PFSK-1 (cell line): ENCODE data around the gene TAGLN.

Experiments used
- FOXP2 ChIP-seq: optimal IDR thresholded peaks from 2 replicates; pipeline ENCODE3; 2011; ENCODE audit warnings: borderline replicate concordance, control low read depth, inconsistent platforms; ENCODE audit not compliant: insufficient read depth; ENCODE audit errors: extremely low read length, extremely low read depth
- POLR2AphosphoS5 ChIP-seq: IDR thresholded peaks from 2 replicates; pipeline ENCODE4 v1.6.1; 2012; ENCODE audit warnings: low read depth, mild to moderate bottlenecking, control low read depth, low read length, moderate library complexity
- SIN3A ChIP-seq: IDR thresholded peaks from 2 replicates; pipeline ENCODE4 v1.6.1; 2012; ENCODE audit warnings: mild to moderate bottlenecking, low read length, moderate library complexity, borderline replicate concordance; ENCODE audit not compliant: insufficient read depth
- TAF1 ChIP-seq: IDR thresholded peaks from 2 replicates; pipeline ENCODE4 v1.6.1; 2012; ENCODE audit warnings: low read length, control low read depth, borderline replicate concordance; ENCODE audit not compliant: insufficient read depth
- TF ChIP-seq, protein P1 (sequence below), 2 experiments: IDR thresholded peaks; 2 replicates each; pipeline versions ENCODE4 v1.6.1 to v1.8.0; 2011 to 2012; ENCODE audit warnings: low read depth in 2 of 2, low read length in 2 of 2, control low read depth in 1 of 2, inconsistent platforms in 1 of 2, mild to moderate bottlenecking in 1 of 2, moderate library complexity in 1 of 2; ENCODE audit not compliant: insufficient read depth in 1 of 2

Gene TAGLN

GRCh38 chr11:117225553-117226170 is 26.5 kb downstream of the TAGLN start:
- no peak for TF ChIP-seq SIN3A
- TF ChIP-seq POLR2AphosphoS5, result no peak
- TF ChIP-seq, protein P1, sequence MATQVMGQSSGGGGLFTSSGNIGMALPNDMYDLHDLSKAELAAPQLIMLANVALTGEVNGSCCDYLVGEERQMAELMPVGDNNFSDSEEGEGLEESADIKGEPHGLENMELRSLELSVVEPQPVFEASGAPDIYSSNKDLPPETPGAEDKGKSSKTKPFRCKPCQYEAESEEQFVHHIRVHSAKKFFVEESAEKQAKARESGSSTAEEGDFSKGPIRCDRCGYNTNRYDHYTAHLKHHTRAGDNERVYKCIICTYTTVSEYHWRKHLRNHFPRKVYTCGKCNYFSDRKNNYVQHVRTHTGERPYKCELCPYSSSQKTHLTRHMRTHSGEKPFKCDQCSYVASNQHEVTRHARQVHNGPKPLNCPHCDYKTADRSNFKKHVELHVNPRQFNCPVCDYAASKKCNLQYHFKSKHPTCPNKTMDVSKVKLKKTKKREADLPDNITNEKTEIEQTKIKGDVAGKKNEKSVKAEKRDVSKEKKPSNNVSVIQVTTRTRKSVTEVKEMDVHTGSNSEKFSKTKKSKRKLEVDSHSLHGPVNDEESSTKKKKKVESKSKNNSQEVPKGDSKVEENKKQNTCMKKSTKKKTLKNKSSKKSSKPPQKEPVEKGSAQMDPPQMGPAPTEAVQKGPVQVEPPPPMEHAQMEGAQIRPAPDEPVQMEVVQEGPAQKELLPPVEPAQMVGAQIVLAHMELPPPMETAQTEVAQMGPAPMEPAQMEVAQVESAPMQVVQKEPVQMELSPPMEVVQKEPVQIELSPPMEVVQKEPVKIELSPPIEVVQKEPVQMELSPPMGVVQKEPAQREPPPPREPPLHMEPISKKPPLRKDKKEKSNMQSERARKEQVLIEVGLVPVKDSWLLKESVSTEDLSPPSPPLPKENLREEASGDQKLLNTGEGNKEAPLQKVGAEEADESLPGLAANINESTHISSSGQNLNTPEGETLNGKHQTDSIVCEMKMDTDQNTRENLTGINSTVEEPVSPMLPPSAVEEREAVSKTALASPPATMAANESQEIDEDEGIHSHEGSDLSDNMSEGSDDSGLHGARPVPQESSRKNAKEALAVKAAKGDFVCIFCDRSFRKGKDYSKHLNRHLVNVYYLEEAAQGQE (IDR thresholded peaks at IDR 0.05; ENCODE audit: insufficient read depth in 1 of 2, low read depth in 2 of 2, low read length in 2 of 2), result no peak
- no peak for TF ChIP-seq FOXP2
- TF ChIP-seq TAF1, result no peak

GRCh38 chr11:117226388-117227385 is 27.5 kb downstream of the TAGLN start:
- TF ChIP-seq, protein P1 (IDR thresholded peaks at IDR 0.05; ENCODE audit: insufficient read depth in 1 of 2, low read depth in 2 of 2, low read length in 2 of 2), result no peak
- no peak for TF ChIP-seq POLR2AphosphoS5
- TF ChIP-seq SIN3A, result no peak
- TF ChIP-seq FOXP2, result no peak
- no peak for TF ChIP-seq TAF1

DNA sequence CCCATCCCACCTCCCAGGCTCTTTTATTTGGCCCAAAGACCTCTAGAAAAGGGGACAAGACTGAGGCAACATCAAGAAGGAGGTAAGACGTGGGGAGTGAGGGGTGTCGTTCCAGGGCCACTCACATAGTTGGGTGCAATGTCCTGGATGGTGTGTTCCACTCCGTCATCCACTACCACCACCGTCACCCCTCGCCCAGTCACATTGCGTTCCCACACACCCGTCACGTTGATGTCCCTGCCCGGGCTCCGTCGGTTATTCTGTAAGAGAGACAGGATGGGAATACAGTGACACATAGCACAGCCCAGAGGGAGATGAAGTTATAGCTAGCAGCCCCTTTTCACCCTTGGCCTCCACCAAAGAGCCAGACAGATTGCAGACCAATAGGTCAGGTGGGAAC is 28.9 kb downstream of the TAGLN start:
- TF ChIP-seq TAF1, result no peak
- TF ChIP-seq FOXP2, result no peak
- TF ChIP-seq SIN3A, result no peak
- TF ChIP-seq, protein P1 (IDR thresholded peaks at IDR 0.05; ENCODE audit: insufficient read depth in 1 of 2, low read depth in 2 of 2, low read length in 2 of 2), result no peak
- TF ChIP-seq POLR2AphosphoS5, result no peak

- TF ChIP-seq SIN3A (no peak), TAF1 (no peak), POLR2AphosphoS5 (no peak), FOXP2 (no peak)
- TF ChIP-seq, protein P1 (IDR thresholded peaks at IDR 0.05; ENCODE audit: insufficient read depth in 1 of 2, low read depth in 2 of 2, low read length in 2 of 2), result no peak
These were observed 30.2 kb downstream of the TAGLN start for GRCh38 chr11:117229411-117229810.
